HepG2 (cell line): ENCODE measurements around the gene B3GNT9. TPM values are rescaled to one million over a fixed set of nuclear protein-coding genes. Genes with fewer than 3 reads are reported as not detected.

Experiments used
- DNMT1 ChIP-seq: sonication (generic); formaldehyde crosslinking; IDR thresholded peaks from 2 replicates; pipeline ENCODE4 v1.5.1; 2020; ENCODE audit warnings: mild to moderate bottlenecking, missing genetic modification reagents
- KLF6 ChIP-seq: IDR thresholded peaks from 2 replicates; pipeline ENCODE4 v1.8.0; 2016; ENCODE audit warnings: missing biosample characterization, missing genetic modification reagents
- KMT2B ChIP-seq: IDR thresholded peaks from 2 replicates; pipeline ENCODE4 v1.6.1; 2016; ENCODE audit warnings: missing genetic modification reagents, missing compliant biosample characterization
- MATR3 ChIP-seq: sonication (generic); formaldehyde crosslinking; IDR thresholded peaks from 2 replicates; pipeline ENCODE4 v1.4.0; 2020; ENCODE audit warnings: missing genetic modification reagents
- MTF1 ChIP-seq: sonication (generic); formaldehyde crosslinking; IDR thresholded peaks from 2 replicates; pipeline ENCODE4 v1.5.0; 2020; ENCODE audit warnings: missing genetic modification reagents
- ONECUT2 ChIP-seq: sonication (generic); formaldehyde crosslinking; IDR thresholded peaks from 2 replicates; pipeline ENCODE4 v1.4.0; 2020; ENCODE audit warnings: missing genetic modification reagents
- SAP130 ChIP-seq: IDR thresholded peaks from 2 replicates; pipeline ENCODE4 v1.6.1; 2016; ENCODE audit warnings: low read depth
- STAT5B ChIP-seq: sonication (generic); formaldehyde crosslinking; IDR thresholded peaks from 2 replicates; pipeline ENCODE4 v1.4.0; 2020; ENCODE audit warnings: missing genetic modification reagents
- TARDBP ChIP-seq: sonication (generic); formaldehyde crosslinking; IDR thresholded peaks from 2 replicates; pipeline ENCODE4 v1.8.0; 2022; ENCODE audit warnings: mild to moderate bottlenecking, missing genetic modification reagents
- TBX2 ChIP-seq: sonication (generic); formaldehyde crosslinking; IDR thresholded peaks from 2 replicates; pipeline ENCODE4 v1.5.0; 2020; ENCODE audit warnings: missing genetic modification reagents, mild to moderate bottlenecking, borderline replicate concordance
- ZBTB1 ChIP-seq: sonication (generic); formaldehyde crosslinking; IDR thresholded peaks from 2 replicates; pipeline ENCODE4 v1.4.0; 2020; ENCODE audit warnings: missing genetic modification reagents, borderline replicate concordance
- ZBTB3 ChIP-seq: sonication (generic); formaldehyde crosslinking; IDR thresholded peaks from 2 replicates; pipeline ENCODE4 v1.4.0; 2020; ENCODE audit warnings: low read depth, mild to moderate bottlenecking, moderate library complexity, missing genetic modification reagents, borderline replicate concordance
- ZNF20 ChIP-seq: sonication (generic); formaldehyde crosslinking; IDR thresholded peaks from 2 replicates; pipeline ENCODE4 v1.4.0; 2020; ENCODE audit warnings: mild to moderate bottlenecking, moderate library complexity, missing genetic modification reagents
- ZNF329 ChIP-seq: sonication (generic); formaldehyde crosslinking; IDR thresholded peaks from 2 replicates; pipeline ENCODE4 v1.9.0; 2021; ENCODE audit warnings: low read depth, mild to moderate bottlenecking, missing genetic modification reagents
- ZNF451 ChIP-seq: sonication (generic); formaldehyde crosslinking; IDR thresholded peaks from 2 replicates; pipeline ENCODE4 v1.5.0; 2020; ENCODE audit warnings: mild to moderate bottlenecking, missing genetic modification reagents
- ZNF574 ChIP-seq: sonication (generic); formaldehyde crosslinking; IDR thresholded peaks from 2 replicates; pipeline ENCODE4 v1.4.0; 2020; ENCODE audit warnings: missing genetic modification reagents
- polyA plus RNA-seq, 8 experiments: library from polyadenylated mRNA; depleted of rRNA in 3 of 8; stranded (reverse) in 7 of 8; unstranded in 1 of 8; fragments of >200 nt; fragmentation: Illumina TruSeq in 4 of 8; extraction: Trizol in 4 of 8; gene quantifications; 2 replicates each; pipeline versions ENCODE4 v1.2.1 to v1.2.3, GENCODE V29; 2011 to 2016; ENCODE audit warnings: low read depth in 4 of 8, missing spikeins in 1 of 8, mixed read lengths in 1 of 8; ENCODE audit not compliant: insufficient read depth in 1 of 8
- total RNA-seq, 5 experiments: library from RNA; depleted of rRNA; stranded (reverse); fragments of >200 nt; fragmentation: Illumina TruSeq; extraction: Trizol; gene quantifications; 2 replicates each; pipeline ENCODE4 v1.2.3, GENCODE V29; 2016; ENCODE audit warnings: low read depth in 1 of 5
- TF ChIP-seq, protein P1 (sequence below): fragments of 450-650 bp; IDR thresholded peaks from 2 replicates; pipeline ENCODE4 v1.6.1; 2017
- TF ChIP-seq, protein P2 (sequence below), 2 experiments: fragments of 450-650 bp in 1 of 2; sonication (generic) in 1 of 2; formaldehyde crosslinking in 1 of 2; IDR thresholded peaks; 2 replicates each; pipeline versions ENCODE4 v1.6.1 to v1.8.0; 2016 to 2022; ENCODE audit warnings: antibody characterized with exemption in 1 of 2, mild to moderate bottlenecking in 1 of 2, missing genetic modification reagents in 1 of 2

B3GNT9 gene
- total and polyA plus RNA-seq, 2 of the 13 experiments (the other 11 are each of a cell fraction or from before 2014, with no cell fraction given), result 1.5 to 3.1 TPM

DNA sequence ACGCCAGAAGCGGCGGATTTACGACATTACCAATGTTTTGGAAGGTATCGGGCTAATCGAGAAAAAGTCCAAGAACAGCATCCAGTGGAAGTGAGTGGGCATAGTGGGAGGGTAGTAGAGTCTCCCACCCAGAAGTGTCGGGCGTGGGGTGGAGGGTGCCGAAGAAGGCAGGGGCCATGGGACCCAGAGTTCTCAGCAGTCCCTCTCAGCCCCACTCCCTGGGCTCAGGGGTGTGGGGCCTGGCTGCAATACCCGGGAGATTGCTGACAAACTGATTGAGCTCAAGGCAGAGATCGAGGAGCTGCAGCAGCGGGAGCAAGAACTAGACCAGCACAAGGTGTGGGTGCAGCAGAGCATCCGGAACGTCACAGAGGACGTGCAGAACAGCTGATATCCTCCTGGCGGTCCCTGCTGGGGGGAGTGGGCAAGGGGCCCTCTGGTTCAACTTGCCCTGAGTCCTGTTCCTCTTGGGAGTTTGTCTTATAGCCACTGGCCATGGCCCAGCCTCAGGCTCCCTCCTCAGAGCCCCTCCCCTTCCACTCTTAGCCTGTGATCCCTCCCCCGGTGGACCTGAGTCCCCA, 42.1 kb upstream of the B3GNT9 start (continued):
- no peak for TF ChIP-seq ZNF574 (CRISPR knock-in tag)
- no peak for TF ChIP-seq ZNF20 (CRISPR knock-in tag)
- TF ChIP-seq KLF6 (CRISPR knock-in tag), result no peak
- TF ChIP-seq SAP130 (CRISPR knock-in tag), result peak; percentile 27; the same call in 1 of the 2 replicates
- TF ChIP-seq TARDBP, result no peak
- TF ChIP-seq MTF1, result no peak
- TF ChIP-seq DNMT1, result 0 out of 2 replicates have a peak, but pooled peaks have one; percentile 56
- TF ChIP-seq ZBTB3 (CRISPR knock-in tag), result 0 out of 2 replicates have a peak, but pooled peaks have one; percentile 27
- no peak for TF ChIP-seq ONECUT2
- TF ChIP-seq MATR3 (CRISPR knock-in tag), result no peak
- TF ChIP-seq TBX2 (CRISPR knock-in tag), result no peak
- no peak for TF ChIP-seq KMT2B
- TF ChIP-seq STAT5B, result no peak
- TF ChIP-seq, protein P1, sequence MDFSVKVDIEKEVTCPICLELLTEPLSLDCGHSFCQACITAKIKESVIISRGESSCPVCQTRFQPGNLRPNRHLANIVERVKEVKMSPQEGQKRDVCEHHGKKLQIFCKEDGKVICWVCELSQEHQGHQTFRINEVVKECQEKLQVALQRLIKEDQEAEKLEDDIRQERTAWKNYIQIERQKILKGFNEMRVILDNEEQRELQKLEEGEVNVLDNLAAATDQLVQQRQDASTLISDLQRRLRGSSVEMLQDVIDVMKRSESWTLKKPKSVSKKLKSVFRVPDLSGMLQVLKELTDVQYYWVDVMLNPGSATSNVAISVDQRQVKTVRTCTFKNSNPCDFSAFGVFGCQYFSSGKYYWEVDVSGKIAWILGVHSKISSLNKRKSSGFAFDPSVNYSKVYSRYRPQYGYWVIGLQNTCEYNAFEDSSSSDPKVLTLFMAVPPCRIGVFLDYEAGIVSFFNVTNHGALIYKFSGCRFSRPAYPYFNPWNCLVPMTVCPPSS, result no peak
- TF ChIP-seq ZNF329 (CRISPR knock-in tag), result no peak
- TF ChIP-seq, protein P2, sequence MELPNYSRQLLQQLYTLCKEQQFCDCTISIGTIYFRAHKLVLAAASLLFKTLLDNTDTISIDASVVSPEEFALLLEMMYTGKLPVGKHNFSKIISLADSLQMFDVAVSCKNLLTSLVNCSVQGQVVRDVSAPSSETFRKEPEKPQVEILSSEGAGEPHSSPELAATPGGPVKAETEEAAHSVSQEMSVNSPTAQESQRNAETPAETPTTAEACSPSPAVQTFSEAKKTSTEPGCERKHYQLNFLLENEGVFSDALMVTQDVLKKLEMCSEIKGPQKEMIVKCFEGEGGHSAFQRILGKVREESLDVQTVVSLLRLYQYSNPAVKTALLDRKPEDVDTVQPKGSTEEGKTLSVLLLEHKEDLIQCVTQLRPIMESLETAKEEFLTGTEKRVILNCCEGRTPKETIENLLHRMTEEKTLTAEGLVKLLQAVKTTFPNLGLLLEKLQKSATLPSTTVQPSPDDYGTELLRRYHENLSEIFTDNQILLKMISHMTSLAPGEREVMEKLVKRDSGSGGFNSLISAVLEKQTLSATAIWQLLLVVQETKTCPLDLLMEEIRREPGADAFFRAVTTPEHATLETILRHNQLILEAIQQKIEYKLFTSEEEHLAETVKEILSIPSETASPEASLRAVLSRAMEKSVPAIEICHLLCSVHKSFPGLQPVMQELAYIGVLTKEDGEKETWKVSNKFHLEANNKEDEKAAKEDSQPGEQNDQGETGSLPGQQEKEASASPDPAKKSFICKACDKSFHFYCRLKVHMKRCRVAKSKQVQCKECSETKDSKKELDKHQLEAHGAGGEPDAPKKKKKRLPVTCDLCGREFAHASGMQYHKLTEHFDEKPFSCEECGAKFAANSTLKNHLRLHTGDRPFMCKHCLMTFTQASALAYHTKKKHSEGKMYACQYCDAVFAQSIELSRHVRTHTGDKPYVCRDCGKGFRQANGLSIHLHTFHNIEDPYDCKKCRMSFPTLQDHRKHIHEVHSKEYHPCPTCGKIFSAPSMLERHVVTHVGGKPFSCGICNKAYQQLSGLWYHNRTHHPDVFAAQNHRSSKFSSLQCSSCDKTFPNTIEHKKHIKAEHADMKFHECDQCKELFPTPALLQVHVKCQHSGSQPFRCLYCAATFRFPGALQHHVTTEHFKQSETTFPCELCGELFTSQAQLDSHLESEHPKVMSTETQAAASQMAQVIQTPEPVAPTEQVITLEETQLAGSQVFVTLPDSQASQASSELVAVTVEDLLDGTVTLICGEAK (IDR thresholded peaks at IDR 0.05), result no peak
- TF ChIP-seq, protein P2 (CRISPR knock-in tag; IDR thresholded peaks at IDR 0.05), result no peak
- TF ChIP-seq ZNF451 (CRISPR knock-in tag), result peak; percentile 9; the same call in 1 of the 2 replicates
- TF ChIP-seq ZBTB1 (CRISPR knock-in tag), result no peak
